GM19328 (cell line): ENCODE results near the gene PRRG2.

Source experiments
- ATAC-seq: cut with Tn5 transposase; IDR thresholded peaks from one replicate; pipeline ENCODE4 v1.9.1; 2021; ENCODE audit warnings: mild to moderate bottlenecking, moderate library complexity; ENCODE audit not compliant: unreplicated experiment

Gene PRRG2

DNA sequence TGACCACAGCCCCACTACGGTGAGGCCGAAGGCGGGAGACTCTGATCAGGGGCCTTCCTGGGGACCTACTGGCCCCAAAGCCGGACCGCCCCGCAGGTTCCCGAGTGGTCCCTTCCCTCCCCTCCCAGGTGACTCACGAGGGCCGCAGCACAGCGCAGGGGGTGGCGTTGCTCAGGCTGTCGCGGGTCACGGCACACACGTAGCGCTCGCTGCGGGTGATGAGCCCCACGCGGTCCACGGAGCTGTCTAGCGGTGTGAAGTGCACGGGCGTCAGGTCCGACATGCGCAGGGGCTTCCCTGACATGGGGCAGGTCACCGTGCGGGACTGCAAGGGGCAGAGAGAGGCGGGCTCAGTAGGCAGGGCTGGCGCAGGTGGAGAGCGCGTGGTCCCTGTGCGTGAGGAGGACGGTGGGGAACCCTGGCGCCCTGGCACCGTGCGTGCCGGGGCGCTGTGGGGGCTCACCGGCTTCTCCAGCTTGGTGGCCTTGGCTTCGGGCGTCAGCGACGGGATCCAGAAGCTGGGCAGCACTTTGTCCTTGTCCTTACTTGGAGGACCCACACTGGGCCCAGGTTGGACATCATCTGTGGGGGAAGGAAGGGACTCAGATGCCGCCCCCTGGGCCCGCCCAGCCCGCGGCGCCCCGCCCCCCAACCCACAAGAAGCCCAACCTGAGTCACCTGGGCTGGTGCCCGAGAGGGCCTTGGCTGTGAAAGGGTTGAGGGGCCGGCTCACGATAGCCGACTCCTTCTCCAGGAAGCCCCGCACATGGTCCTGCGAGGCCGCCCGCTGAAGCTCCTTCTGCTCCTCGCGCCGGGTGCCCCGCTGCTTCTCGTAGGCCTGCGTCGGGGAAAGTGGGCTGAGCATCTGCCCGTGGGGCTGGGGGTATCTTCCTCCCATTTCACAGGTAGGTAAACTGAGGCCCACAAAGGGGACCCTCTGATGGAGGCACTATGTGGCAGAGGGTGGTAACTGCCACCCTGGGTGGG lies 24.4 kb upstream of the PRRG2 start:
- ATAC-seq = no peak

DNA sequence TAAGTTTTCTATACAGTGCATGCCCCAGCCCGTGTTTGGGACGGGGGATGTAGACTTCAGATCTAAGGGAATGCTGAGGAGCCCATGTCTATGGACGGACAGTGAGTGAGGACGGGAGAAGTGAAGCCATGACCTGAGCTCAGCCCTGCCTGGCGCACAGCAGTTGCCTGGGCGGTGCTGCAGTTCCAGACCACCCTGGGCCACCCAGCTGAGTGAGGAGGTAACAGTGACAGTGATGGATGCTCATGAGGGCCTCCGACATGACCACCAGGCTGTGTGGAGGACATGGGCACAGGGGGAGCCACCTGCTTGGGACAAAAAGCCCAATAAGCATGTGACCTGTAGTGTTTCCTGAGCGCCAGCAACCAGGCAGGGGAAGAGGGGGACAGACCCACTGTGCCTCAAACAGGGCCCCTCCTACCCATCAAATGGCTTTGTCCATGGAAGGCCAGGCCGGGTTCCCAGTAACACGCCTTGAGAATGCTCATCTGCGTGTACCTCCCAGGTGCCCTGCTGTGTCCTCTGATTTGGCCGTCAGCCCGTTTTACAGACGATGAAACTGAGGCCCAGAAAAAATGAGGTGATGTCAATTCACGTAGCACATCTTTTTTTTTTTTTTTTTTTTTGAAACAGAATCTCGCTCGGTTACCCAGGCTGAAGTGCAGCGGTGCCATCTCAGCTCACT lies 23.3 kb upstream of the PRRG2 start:
- ATAC-seq = no peak

DNA sequence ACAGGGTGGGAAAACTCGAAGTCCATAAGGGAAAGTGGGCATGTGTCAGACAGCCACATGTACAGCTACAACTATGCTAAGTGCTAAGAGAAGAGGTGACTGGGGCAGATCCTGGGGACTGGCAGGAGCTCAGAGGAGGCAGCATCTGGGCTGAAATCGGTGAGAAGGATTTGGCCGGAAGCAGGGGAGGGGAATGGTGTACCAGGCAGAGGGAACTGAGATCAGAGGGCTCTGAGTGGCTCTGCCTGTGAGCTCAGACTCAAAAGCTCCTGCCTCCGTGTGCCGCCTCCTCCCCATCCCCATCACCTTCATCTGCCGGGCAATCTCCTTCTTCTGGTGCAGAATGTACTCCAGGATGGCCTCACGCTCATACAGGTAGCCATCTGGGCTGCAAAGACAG lies 22.5 kb upstream of the PRRG2 start:
- ATAC-seq = no peak

DNA sequence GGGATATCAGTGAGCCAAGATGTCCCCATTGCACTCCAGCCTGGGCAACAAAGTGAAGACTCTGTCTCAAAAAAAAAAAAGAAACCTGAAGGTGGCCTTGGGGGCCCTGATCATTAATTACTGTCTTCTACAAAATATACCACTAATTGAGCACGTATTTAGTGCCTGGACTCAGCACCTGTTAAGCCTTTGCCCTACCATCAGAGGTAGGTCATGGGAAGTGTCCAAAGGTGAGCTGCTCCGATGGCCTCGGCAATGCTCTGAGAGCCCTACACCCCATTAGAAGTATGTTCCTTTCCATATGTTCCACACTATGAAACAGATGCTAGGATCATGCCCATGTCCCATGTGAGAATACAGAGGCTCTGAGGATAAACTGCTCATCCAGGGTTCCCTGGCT lies 21.7 kb upstream of the PRRG2 start:
- no peak for ATAC-seq

DNA sequence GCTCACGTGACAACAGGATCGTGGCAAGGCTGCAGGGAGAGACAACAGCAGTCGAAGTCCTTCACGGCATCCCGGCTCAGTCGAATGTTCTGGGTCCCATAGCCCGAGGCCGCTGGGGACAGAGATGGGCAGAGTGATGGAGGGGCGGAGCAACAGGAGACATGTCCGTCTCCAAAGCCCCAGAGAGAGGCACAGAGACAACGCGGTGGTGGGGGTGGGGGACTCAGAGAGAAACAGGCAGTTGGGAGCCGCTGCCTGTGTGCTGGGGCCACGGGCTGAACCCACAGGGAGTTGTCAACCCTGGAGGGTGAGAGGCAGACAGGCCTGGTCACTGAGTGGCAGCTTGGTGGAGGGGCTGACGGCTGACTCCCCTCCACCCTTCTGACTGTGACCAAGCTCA lies 21.2 kb upstream of the PRRG2 start:
- ATAC-seq = no peak

DNA sequence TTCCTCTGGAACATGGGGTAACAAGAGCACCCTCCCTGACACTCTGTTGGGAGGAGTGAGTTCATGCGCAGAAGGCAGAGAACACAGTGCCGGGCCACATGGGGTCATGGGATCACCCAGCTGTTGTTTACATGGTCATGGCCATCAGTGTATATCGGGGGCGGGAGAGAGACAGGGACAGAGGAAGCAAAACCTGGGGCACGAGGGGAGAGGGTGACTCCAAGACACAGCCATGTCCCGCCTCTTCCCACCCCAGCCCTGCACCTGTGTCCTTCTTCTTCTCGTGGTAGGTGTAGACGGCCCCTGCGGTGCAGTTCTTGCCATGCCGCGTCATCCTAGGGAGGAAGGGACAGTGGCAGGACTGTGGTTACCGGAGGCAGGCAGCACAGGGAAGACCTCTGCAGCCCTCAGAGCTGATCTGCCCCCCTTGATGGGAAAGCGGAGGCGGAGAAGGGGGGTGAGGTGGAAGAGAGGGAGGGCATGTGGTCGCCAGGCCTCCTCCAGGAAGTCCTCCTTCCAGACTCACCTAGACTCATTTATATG lies 20.7 kb upstream of the PRRG2 start:
- ATAC-seq = no peak

DNA sequence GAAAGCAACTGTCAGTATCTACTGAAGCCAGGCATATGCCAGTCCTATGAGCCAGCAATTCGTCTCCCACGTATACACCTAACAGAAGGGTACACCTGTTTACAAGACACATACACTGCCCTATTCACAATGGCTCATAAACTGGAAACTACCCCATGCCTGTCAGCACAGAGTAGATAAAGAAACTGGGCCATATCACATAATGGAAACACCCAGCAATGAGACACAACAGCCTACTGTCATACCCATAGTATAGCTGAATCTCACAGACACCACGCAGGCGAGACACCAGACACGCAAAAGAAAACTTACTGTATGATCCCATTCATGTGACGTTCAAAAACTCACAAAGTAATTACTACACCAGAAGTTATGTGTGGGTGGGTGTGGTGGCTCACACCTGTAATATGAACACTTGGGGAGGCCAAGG lies 16.5 kb upstream of the PRRG2 start:
- no peak for ATAC-seq

DNA sequence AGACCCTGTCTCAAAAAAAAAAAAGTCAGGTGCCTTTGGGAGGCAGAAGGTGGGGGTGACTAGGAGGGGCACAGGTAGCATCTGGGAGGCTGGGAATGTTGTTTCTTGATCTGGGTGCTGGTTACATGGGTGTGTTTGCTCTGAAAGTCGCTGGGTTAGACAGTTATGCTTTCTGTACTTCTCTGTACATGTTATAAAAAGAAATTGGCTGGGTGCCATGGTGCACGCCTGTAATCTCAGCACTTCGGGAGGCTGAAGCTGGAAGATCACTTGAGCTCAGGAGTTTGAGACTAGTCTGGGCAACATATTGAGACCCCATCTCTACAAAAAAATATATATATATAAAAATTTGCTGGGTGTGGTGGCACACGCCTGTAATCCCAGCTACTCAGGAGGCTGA lies 15.9 kb upstream of the PRRG2 start:
- ATAC-seq = no peak

DNA sequence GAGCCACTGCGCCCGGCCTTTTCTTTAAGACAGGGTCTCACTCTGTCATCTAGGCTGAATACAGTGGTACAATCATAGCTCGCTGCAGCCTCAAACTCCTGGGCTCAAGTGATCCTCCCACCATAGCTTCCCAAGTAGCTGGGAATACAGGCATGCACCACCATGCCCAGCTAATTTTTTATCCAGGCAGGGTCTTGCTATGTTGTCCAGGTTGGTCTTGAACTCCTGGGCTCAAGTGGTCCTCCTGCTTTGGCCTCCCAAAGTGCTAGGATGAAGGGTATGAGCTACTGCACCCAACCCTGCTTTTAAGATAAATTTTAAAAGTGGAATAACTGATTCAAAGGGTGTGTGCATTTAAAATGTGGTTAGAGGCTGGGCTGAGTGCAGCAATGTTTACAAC lies 14.8 kb upstream of the PRRG2 start:
- no peak for ATAC-seq

DNA sequence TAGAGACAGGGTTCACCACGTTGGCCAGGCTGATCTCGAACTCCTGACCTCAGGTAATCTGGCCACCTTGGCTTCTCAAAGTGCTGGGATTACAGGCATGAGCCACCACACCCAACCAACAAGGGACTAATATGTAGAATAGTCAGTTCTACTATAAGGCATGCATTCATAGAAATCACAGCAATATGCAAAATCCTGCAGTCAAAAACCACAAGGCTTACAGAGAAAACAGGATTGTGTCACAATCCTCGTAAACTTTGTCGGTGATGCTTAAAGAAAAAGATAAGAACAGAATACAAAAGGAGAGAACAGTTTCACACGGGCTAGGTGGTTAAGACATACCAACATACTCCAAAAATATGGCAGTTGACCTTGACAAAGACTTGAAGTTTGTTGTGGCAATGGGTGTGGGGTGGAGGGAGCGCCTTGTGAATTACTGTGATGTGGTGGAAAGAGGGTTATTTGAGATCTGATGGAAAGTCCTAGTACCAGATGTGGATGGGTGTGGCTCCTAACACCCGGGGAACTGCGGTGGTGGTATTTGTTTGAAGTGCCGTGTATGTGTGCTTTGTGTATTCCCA lies 13.2 kb upstream of the PRRG2 start:
- ATAC-seq = no peak

DNA sequence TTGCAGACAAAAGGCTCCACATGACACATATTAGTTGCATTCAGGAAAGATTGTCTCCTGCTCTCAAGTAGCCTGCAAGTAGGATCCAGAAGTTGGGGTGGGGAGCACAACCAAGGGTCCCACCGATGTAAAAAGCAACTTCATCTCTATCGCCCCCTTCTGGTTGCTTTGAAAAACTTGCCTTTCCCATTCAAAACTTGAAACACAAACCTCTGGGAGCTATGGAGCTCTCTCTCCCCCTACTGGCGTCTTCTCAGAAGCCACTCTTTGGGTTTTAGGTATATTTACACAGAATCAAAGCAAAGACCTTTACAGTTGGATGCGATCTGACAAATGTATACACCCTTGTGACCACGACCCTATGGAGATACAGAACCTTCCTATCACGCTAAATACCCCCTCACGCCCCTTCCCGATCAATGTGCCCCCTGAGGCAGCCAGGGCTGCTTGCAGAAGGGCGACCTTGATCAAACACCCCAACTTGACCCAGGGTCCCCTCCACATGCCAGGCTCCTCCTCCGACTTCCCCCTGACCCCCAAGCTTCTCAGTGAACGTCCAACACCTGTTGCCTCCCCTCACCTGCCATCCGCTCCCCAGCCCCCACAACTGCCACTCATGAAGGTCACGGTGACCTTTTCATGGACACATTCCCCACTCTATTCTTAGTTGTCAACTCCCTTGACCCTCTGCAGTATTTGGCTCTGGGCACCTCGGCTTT lies 10.8 kb upstream of the PRRG2 start:
- ATAC-seq = no peak

DNA sequence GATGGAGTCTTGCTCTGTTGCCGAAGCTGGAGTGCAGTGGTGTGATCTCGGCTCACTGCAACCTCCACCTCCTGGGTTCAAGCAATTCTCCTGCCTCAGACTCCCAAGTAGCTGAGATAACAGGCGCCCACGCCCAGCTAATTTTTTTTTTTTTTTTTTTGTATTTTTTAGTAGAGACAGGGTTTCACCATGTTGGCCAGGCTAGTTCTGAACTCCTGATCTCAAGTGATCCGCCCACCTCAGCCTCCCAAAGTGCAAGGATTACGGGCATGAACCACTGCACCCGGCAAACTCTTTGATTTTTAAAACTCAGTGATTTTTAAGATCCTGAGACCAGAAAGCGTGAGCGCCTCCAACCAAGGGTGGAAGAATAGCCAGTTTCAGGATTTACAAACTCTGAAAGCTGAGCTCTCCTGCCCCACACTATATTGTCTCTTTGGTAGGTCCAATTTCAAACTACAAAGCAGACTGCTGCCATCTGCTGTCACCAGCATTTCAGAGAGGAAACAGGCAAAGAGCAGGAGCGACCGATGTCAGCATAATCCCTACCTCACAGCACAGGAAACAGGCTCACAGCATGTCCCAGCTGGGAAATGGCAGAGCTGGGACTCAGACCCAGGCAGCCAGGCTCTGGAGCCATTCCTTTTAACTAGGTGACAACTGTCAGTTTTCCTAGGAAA lies 10.0 kb upstream of the PRRG2 start:
- ATAC-seq = no peak

DNA sequence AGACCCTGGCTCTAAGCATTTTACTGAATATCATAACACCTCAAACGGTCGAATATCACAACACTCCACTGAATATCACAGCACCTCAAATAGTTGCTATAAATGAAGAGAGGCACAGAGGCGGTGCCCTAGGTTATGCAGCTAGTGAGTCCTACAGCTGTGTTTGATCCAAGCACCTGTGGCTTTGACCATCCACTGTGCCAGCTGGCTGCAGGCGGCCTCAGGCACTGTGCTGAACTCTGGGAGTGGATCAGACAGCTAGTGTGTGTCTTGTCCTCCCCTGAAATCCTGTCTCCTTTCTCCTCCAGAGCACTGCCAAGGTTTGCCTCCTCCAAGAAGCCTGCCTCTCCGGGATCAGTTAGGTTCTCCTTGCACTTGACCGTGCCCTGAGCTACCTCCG lies 8.1 kb upstream of the PRRG2 start:
- ATAC-seq = no peak

DNA sequence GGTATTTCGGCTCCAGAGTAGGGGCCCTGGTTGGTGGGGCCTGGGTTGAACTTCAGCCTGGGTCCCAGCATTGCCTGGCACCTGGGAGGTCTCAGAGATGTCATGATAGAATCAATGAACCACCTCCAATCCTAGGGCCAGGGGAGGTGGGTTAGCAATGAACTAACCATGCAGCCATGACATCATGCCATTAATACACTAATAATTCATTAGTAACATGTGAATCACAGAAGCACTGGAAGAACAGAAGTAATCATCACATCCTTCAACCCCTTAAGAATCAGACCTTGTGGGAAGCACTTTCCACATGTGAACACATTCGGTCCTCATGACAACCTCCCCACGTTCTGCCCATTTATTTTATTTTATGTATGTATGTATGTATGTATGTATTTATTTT lies 7.7 kb upstream of the PRRG2 start:
- ATAC-seq = no peak

DNA sequence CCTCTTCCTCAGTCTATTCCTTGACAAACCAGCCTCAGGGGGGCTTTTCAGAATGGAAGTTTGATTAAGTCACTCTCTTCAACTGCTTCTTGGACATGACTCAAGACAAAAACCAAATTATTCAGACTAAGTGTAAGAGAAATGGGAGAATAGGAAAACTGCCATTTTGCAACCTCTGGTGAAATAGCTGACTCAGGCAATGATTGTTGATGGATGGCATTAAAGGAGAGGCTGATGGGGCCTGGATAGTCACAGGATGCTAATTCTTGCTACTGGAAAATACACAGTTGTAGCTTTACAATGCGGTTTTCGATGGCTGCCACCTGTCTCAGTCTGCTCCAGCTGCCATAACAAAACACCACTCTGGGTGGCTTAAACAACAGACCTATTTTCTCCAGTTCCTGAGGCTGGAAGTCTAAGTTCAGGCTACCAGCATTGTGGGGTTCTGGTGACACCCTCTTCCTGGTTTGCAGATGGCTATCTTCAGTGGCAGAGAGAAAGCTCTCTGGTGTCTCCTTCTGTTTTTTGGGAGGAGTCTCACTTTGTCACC lies 6.8 kb upstream of the PRRG2 start:
- ATAC-seq = no peak

DNA sequence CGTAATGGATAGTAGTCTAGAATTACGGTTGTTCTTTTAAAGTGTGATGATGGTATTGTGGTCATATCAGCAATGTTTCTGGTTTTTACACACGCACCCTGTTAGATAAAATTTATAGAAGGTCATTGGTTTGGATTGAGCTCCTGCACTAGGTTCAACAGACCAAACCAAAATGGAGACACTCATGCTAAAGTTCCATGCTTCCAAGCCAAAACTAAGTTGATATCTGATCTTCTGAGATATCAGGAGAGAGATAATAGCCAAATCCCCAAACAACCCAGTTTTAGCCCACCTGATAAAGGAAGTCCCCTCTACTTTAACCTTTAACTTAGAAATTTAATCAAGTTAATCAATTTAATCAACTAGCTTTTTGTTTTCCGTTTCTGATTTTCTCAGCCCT lies 1.9 kb upstream of the PRRG2 start:
- ATAC-seq = no peak

DNA sequence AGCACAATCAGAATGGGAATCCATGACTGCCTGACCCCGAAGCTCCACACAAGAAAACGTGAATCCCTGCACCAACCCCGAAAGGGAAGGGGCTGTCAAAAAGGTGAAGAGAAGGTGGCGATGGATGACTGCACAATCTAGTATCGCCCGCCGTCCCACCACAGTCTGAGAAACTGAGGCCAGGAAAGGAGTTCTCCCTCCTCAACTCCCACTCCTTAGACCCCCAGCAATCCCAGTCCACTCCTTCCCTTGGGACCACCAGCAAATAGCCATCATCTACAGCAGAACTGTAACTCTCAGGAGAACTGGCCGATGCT lies 1.2 kb upstream of the PRRG2 start:
- no peak for ATAC-seq

DNA sequence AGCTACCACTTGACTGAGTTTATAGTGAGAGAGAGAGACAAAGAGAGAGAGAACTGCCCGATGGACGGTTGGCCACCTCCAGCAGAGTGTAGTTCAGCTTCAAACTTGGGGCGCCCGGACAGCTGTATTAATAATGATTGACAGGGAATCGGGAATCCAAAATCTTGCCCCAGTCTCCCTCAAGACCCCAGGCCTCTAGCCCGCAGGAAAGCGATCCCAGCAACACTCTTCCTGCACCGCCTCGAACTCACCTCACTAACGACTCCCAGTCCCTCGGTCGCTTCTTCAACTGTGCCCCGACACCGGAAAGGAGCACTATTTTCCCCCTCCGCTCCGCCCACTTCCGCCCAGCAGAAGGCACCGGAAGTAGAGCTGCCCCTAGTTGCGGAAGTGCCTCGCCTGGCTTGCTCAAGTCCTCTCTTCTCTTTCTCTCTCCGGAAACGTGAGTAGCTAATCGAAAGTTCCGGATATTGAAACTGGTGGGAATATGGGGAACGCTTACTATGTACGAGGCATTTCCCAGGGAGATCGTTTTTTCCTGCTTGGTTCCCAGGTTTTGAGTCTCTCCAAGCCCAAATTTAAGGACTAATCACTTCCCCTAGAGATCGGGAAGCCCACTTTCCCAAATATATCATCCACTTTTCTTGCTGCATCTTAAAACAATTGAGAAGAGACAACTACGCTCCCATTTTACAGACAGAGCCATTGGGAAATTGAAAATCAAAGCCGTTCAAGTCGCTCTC lies 681 bp upstream of the PRRG2 start, which contains the start of gene NOSIP:
TSS of gene NOSIP (minus strand) at position 293 of the 743 bp plus-strand sequence. CDS start 19,865 bp downstream, outside the sequence.
- peak; percentile 73 for ATAC-seq

DNA sequence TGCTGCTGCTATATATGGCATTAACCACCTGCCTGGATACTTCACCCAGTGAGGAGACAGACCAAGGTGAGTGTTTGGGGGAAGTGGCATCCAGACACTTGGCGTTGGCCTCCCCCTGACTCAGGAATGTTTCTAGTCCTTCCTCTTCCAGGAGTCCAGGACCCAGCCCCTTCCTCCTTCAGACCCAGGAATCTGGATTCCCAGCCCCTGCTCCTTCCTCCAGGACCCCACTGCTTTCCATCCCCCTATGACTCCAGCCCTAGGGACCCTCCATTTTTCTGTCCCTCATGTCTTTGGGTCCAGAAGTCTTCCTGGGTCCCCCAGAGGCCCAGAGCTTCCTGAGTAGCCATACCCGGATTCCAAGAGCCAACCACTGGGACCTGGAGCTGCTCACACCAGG lies 2.1 kb downstream of the PRRG2 start:
- no peak for ATAC-seq
